HG03378 (cell line): ENCODE data around the gene MDGA2.
A peak's percentile ranks its signal among the peaks of the same experiment; 100 is the strongest.
"Not testable (repeated sequence)": the region's sequence is repeated elsewhere in the genome, so short reads cannot be mapped to it uniquely, and the experiment has no call there.

Experiments
- ATAC-seq: cut with Tn5 transposase; IDR thresholded peaks from one replicate; pipeline ENCODE4 v1.9.1; 2021; ENCODE audit warnings: mild to moderate bottlenecking, moderate library complexity; ENCODE audit not compliant: unreplicated experiment

MDGA2 gene

GRCh38 chr14:47624126-47624525 lies 51.3 kb downstream of the MDGA2 start:
- ATAC-seq, result not testable (repeated sequence)

GRCh38 chr14:47619392-47619791 lies 56.0 kb downstream of the MDGA2 start:
- ATAC-seq, result no peak

DNA sequence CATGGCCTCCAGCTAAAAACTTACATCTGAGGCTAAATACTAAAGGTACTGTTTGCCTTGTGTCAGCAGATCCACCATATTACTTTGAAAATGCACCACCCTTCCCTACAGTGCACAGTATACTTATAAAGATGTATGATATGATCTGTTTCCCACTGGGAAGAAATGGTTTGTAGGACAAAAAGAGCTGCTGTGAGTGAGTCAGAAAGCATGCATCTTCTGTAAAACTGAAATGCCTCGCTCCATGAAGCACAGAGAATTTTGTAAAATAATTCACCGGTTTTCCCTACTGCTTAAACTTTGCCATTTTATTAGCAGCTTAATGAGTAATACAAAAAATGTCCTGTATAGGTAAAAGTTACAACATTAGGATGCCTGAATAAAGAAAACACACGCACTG lies 68.8 kb downstream of the MDGA2 start:
- no peak for ATAC-seq

GRCh38 chr14:47596860-47597259 lies 78.5 kb downstream of the MDGA2 start:
- ATAC-seq, result no peak

GRCh38 chr14:47596232-47596631 lies 79.2 kb downstream of the MDGA2 start:
- peak; percentile 90 for ATAC-seq

- no peak for ATAC-seq
Observed at GRCh38 chr14:47595552-47595951, 79.9 kb downstream of the MDGA2 start.

- ATAC-seq, result no peak
Observed at GRCh38 chr14:47590767-47591495, 84.5 kb downstream of the MDGA2 start.

GRCh38 chr14:47585447-47585846 lies 90.0 kb downstream of the MDGA2 start:
- ATAC-seq, result no peak

DNA sequence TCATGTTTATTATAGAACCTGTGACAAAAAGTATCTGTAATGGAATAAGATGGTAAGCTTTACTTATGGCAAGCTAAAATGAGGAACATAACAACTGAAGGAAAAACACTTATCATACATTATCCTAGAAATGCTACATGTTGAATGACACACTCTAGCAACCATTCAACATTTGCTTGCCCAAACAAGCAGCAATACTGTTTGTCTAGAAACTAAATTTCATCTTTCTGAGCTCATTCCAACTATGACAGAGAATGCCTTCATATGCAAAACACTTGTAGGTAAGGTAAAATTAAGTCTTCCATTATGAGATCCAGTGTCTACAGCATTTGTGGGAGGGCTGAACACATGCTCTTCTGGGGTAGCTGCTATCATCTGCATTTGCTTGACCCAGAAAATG lies 108.1 kb downstream of the MDGA2 start:
- ATAC-seq, result no peak

- no peak for ATAC-seq
Observed at GRCh38 chr14:47557894-47558293, 117.5 kb downstream of the MDGA2 start.

DNA sequence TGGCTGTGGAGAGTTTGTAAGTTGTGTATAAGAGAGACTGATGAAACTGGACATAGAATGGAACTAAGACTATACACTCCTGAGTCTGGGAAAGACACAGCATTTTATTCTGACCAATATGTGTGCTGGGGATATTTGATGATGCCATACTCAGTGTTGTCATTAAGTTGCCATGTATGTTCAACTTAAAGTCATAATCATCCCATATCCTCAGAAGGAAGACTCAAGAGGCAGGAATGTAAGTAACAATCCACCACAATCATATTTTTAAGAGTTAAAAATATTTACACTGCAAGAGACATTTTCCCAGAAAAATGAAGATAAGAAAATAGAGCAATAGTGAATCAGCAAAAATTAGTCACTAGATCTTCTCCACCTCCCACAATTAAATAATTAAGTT lies 120.1 kb downstream of the MDGA2 start:
- ATAC-seq, result no peak

- ATAC-seq, result no peak
Observed at GRCh38 chr14:47549886-47550285, 125.5 kb downstream of the MDGA2 start.

DNA sequence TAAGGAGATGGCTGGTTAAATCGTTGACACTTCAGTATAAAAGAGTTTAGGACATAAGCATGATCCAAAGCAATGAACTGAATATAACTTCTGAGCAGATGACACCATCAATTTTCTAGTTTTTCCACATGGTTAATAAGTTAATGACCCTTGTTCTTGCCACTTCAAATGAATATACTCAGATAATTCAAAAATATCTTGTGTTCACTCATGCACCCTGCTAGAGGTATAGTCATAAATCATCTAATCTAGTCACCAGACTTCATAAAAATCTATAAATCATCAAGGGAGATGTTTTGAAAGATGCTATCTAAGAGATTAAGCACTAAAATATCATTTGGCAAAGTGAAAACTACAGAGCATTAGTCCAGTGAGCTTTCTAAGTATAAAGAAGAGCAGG lies 131.9 kb downstream of the MDGA2 start:
- no peak for ATAC-seq

- ATAC-seq, result no peak
Observed at GRCh38 chr14:47541662-47542061, 133.7 kb downstream of the MDGA2 start.

DNA sequence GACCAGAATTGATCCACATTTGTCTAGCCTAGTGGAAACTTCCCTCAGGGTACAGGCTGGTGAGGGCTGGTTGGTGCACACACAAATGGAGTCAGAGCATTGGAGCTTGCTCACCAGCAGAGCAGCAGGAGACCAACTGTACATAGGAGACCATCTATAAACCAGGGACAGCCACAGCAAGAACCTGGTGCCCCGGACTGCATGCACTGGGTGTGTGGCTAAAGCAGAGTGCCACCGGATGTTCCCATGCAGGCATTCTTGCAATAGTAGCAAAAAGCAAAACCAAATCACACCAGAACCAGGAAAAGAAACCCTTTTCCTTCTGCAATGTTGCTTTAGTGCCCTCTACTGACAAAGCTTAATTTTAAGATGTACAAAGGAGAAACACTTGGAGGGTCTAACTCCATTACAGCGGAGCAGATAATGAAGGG lies 136.4 kb downstream of the MDGA2 start:
- no peak for ATAC-seq

DNA sequence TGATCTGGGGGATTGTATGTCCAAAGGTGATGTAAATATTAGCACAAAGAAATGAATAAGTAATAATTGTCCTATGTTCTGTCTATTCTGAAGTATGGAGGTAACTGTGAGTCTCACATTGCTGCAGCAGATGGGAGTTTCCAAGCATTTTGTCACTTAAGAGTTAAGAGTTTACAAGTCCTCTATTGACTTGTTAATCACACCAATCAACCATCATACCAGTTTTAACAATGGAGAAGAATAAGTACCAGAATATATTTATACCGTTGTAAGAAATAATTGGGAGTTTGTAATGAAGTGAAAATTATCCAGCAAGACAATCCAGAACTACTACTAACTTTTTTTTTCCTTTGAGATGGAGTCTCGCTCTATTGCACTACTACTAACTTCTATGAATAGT lies 139.1 kb downstream of the MDGA2 start:
- no peak for ATAC-seq

DNA sequence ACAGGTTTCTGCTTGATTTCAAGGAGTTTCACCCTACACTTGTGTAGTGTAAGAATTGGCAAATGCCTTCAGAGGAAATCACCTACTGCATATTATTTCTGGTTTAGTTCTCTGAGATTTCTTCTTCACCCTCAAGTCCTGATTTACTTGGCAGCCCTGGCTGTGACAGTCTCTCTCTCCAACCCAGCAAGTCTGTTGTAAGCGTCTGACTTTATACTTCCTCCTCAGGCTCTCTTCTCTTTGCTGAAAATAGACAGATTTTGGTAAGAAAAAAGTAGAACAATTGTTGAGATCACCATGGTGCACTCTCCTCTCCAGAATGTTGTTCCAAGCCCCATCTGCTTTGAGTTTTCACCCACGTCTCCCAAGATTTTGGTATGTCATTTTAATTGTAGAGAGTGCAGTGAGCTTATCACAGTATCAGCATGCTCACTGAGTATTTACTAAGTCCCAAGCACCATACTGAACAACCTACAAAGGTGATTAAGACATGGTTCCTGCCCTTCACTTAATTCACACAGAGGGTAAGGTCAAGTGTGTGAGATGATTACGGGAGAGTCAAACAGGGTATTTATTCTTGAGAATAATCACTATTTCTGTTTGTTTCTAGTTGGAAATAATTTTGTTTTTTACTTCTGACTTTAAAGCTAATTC lies 148.7 kb downstream of the MDGA2 start:
- no peak for ATAC-seq

DNA sequence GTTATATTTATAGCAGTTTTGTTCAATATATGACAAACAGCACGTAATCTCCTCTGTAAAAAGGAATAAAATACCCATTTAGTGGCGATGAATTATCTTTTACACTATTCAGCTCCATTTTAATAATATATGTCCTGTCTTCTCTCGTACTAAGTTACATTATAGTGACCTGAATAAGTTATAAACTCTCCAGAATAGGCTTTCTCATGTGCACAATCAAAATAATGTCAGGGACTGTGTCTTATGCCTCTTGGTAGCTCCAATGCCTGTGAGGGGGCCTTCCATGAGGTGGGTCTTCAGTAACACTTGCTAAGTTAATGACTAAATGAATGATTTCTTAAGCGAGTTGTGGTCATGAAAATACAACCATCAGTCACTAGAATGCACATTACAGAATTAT lies 150.9 kb downstream of the MDGA2 start:
- no peak for ATAC-seq

DNA sequence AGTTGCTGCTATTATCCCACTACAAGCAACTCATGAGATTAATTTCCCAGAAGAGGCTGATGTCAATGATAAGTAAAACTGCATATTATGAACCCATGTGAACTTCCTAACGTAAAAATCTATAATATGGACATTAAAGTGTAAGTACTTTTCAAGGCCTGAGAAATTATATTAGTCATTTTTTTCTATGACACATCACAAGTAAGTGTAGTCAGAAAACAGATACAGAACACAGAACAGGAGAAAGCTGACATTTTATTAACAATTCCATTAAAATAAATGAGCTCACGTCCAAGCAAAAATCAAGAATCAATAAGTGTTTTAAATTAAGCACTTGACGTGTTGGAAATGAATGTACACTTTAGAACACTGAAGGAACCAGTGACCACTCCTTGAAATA lies 155.0 kb downstream of the MDGA2 start:
- no peak for ATAC-seq

DNA sequence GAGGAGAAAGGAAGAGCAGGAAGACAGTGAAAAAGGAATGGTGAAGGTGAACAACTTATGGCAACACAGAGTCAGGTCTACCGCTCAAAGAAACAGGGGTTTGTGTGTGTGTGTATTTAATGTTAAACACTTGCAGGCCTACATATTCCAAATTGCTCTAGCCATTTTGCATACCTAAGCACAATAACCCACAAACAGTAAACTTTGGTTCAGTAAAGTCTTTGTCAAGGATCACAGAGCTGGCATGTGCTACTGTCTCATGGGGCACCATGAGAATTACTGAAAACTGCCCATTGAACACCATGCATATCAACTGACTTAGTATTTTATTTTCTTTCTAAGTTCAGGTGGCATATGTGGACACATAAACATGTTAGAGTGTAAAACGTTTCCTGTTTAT lies 163.6 kb downstream of the MDGA2 start:
- ATAC-seq, result no peak

- no peak for ATAC-seq
Observed at GRCh38 chr14:47509957-47510356, 165.4 kb downstream of the MDGA2 start.

DNA sequence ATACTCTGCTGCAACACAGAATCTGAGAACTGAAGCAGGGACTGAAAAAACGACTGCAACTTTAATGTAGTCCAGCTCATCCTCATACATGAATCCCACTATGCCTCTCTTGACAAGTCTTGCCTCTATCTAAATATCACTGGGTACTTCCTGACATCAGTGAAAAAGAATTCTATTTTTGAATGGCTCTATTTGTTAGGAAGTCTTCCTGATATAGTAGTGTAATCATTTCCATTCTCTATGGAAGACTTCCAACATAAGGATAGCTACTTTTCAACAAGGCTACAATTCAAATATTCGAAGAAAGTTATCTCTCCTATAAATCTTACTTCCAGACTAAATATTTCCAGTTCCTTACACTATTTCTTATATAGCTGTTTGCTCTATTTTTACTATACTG lies 167.5 kb downstream of the MDGA2 start:
- ATAC-seq, result no peak

DNA sequence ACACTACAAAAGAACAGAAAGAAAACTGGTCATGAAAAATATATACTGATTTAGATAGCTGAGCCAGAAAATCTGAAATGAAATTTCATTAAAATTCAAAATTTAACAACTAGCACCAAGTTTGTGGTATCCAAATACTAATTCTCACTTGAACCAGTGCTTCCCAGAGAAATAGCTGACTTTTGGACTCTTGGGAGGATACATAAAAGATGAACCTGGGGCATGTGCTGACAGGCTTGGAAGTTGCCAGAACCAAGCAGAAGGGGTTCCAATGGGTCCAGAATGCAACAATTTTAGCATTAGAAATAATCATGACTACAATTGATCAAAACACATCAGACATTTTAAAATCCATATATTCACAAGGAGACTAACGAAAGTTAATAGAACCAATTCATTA lies 175.0 kb downstream of the MDGA2 start:
- ATAC-seq, result no peak
